ENCODE data around the gene TYMP. TPM values are rescaled to one million over a fixed set of nuclear protein-coding genes. Genes with fewer than 3 reads are reported as not detected.

TYMP gene
- total RNA-seq, 4 donors from 2014 or later: 86.0 to 281 (median 137) TPM

DNA sequence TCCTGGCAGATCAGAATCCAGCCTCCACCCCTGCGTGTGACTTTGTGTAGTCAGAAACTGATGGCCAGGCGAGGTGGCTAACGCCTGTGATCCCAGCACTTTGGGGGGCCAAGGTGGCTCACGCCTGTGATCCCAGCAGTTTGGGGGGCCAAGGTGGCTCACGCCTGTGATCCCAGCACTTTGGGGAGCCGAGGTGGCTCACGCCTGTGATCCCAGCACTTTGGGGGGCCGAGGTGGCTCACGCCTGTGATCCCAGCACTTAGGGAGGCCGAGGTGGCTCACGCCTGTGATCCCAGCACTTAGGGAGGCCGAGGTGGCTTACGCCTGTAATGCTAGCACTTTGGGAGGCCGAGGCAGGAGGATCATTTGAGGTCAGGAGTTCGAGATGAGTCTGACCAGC, 16.6 kb downstream of the TYMP start:
- DNase-seq: no peak
- H3K36me3 ChIP-seq: peaks cover 9 to 58% (median 14%) of the 10 kb centered on the region in 3 donors
- no peaks in the 10 kb centered on the region for H3K9me3 ChIP-seq
- H3K27me3 ChIP-seq: no peaks in the 10 kb centered on the region
- no peak overlapping the region for H3K27ac ChIP-seq
- WGBS, 2 donors: 86 to 96% methylated on average over 1 to 5 of the region's 15 CpGs
- TF ChIP-seq, protein P1, sequence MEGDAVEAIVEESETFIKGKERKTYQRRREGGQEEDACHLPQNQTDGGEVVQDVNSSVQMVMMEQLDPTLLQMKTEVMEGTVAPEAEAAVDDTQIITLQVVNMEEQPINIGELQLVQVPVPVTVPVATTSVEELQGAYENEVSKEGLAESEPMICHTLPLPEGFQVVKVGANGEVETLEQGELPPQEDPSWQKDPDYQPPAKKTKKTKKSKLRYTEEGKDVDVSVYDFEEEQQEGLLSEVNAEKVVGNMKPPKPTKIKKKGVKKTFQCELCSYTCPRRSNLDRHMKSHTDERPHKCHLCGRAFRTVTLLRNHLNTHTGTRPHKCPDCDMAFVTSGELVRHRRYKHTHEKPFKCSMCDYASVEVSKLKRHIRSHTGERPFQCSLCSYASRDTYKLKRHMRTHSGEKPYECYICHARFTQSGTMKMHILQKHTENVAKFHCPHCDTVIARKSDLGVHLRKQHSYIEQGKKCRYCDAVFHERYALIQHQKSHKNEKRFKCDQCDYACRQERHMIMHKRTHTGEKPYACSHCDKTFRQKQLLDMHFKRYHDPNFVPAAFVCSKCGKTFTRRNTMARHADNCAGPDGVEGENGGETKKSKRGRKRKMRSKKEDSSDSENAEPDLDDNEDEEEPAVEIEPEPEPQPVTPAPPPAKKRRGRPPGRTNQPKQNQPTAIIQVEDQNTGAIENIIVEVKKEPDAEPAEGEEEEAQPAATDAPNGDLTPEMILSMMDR (IDR thresholded peaks at IDR 0.05): no peak
- no peak for TF ChIP-seq POLR2A (IDR thresholded peaks at IDR 0.05)
- peaks cover 12 to 36% (median 12%) of the 10 kb centered on the region in 3 donors for H3K4me1 ChIP-seq
- intact Hi-C loops (cut with DNase I): no loop called here
- no peak overlapping the region for H3K4me3 ChIP-seq

GRCh38 chr22:50508897-50509296, 20.9 kb downstream of the TYMP start:
- Histone ChIP-seq H3K4me1 (peaks cover 27 to 62% (median 38%) of the 10 kb centered on the region in 3 donors), H3K36me3 (peaks cover 7 to 53% (median 15%) of the 10 kb centered on the region in 3 donors), H3K9me3 (no peaks in the 10 kb centered on the region), H3K27me3 (no peaks in the 10 kb centered on the region), H3K27ac (peak overlapping the region; percentile 95 to 99 (median 97)), H3K4me3 (peak overlapping the region; percentile 82 to 97 (median 86))
- TF ChIP-seq, protein P1 (IDR thresholded peaks at IDR 0.05): no peak
- TF ChIP-seq POLR2A (IDR thresholded peaks at IDR 0.05): no peak
- intact Hi-C loops (cut with DNase I): no loop called here
- WGBS, 2 donors: 2 to 18% methylated on average over 3 of the region's 3 CpGs
- no peak for DNase-seq

DNA sequence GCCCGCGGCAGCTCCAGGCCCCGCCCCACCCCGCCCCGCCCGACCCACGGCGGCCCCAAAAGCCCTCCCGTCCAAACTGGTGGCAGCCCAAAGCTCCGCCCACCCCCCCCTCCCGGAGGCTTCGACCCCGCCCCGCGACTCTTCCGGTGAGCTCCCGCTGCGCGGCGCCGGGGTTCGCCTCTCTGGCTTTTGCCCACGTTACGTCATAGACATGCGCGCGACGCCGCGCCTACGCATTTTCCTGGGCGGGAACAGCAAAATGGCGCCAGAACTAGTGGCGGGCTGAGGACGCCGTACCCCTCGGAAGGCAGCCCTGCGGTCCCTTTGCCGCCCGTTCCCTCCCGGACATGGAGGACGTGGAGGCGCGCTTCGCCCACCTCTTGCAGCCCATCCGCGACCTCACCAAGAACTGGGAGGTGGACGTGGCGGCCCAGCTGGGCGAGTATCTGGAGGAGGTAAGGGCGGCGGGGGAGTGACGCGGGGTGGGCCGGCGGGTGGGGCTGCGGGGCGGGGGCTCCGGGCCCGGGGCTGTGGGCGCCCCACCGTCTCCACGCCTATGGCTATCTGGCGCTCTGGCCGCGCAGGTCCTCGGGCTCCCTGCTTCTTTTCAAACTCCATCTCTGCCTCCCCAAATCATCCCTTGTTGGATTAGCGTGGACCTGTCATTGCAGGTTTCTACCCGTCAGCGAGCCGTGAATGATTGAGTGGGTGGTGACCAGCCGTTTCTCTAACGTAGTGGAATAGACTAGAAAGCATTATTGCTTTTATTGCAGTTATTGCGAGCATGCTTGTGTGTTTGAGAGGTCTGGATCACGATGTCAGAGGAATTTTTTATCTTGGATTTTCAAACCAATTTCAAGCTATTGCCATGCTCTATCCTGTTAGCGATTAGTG, 21.6 kb downstream of the TYMP start, which contains the start of gene NCAPH2:
TSS of gene NCAPH2 (plus strand) at position 234 of the 894 bp plus-strand sequence. CDS start at position 348, 114 bp downstream.
- H3K36me3 ChIP-seq: peaks cover 7 to 56% (median 15%) of the 10 kb centered on the region in 3 donors
- intact Hi-C loops (cut with DNase I): no loop called here
- no peaks in the 10 kb centered on the region for H3K9me3 ChIP-seq
- H3K4me1 ChIP-seq: peaks cover 27 to 62% (median 38%) of the 10 kb centered on the region in 3 donors
- no peaks in the 10 kb centered on the region for H3K27me3 ChIP-seq
- TF ChIP-seq, protein P1 (IDR thresholded peaks at IDR 0.05): peak in 3 of 6 experiments; percentile 10 to 42 (median 17)
- TF ChIP-seq POLR2A (IDR thresholded peaks at IDR 0.05): peak in 3 of 4 donors; percentile 76 to 94 (median 86)
- H3K4me3 ChIP-seq: peak within 1 kb of the TSS; percentile 88 to 97 (median 94)
- peak within 1 kb of the TSS; percentile 95 to 99 (median 97) for H3K27ac ChIP-seq
- 0 to 1% methylated on average over 10 to 18 of the region's 76 CpGs for WGBS, 2 donors
- DNase-seq: peak; percentile 71

DNA sequence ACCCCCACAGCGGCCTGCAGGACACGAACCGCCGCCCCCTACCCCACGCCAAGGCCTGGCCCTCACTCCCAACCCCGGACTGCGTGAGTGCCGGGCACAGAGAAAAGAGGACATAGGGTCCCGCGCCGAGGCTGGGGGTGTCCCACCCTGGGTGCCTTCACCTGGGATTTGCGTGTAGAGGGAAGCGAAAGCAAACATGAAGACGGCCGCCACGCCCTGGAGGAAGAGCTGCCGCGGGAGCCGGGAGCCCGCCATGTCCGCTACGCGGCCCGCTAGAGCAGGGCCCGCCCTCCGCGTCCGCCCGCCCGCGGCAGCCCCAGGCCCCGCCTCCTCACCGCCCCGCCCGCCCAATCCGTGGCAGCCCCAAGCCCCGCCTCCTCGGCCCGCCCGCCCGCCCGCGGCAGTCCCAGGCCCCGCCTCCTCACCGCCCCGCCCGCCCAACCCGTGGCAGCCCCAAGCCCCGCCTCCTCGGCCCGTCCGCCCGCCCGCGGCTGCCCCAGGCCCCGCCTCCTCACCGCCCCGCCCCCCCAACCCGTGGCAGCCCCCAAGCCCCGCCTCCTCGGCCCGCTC, 22.3 kb downstream of the TYMP start, which contains the start of gene LMF2:
TSS of gene LMF2 (minus strand) at position 282 of the 570 bp plus-strand sequence. CDS start at position 255, 27 bp downstream.
- no peaks in the 10 kb centered on the region for H3K9me3 ChIP-seq
- intact Hi-C loops (cut with DNase I): no loop called here
- WGBS, 2 donors: 2% methylated on average over 16 of the region's 62 CpGs; no CpG with 5 or more reads in 1 of the 2 donors
- TF ChIP-seq, protein P1 (IDR thresholded peaks at IDR 0.05): no peak
- TF ChIP-seq POLR2A (IDR thresholded peaks at IDR 0.05): peak in 2 of 4 donors; percentile 30 to 60
- no peak for DNase-seq
- H3K4me3 ChIP-seq: peak within 1 kb of the TSS; percentile 88 to 97 (median 94)
- peak within 1 kb of the TSS; percentile 95 to 99 (median 97) for H3K27ac ChIP-seq
- peaks cover 7 to 56% (median 15%) of the 10 kb centered on the region in 3 donors for H3K36me3 ChIP-seq
- no peaks in the 10 kb centered on the region for H3K27me3 ChIP-seq
- peaks cover 27 to 62% (median 38%) of the 10 kb centered on the region in 3 donors for H3K4me1 ChIP-seq

Measured in esophagus squamous epithelium (tissue), 5 donors.